ENCODE results near the gene PCDHB14.

DNA sequence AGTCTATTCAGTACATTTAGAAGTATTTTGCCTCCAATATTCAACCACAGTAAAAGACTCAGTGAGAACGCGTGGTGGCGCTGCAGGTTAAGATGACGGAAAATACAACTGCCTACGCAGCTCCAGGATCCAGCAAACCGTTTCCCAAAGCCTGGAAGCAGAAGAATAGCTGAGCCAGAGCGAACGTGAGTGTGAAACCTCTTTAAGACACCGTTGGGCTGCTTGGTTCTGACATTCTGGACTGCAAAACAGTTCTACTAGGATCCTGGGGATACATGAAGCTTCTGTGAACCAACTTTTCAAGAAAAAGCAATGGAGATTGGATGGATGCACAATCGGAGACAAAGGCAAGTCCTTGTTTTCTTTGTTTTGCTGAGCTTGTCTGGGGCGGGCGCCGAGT lies 40.9 kb upstream of the PCDHB14 start, which contains the start of gene PCDHB16:
- no peak for TF ChIP-seq POLR2A (IDR thresholded peaks at IDR 0.05)
- TF ChIP-seq, protein P1, sequence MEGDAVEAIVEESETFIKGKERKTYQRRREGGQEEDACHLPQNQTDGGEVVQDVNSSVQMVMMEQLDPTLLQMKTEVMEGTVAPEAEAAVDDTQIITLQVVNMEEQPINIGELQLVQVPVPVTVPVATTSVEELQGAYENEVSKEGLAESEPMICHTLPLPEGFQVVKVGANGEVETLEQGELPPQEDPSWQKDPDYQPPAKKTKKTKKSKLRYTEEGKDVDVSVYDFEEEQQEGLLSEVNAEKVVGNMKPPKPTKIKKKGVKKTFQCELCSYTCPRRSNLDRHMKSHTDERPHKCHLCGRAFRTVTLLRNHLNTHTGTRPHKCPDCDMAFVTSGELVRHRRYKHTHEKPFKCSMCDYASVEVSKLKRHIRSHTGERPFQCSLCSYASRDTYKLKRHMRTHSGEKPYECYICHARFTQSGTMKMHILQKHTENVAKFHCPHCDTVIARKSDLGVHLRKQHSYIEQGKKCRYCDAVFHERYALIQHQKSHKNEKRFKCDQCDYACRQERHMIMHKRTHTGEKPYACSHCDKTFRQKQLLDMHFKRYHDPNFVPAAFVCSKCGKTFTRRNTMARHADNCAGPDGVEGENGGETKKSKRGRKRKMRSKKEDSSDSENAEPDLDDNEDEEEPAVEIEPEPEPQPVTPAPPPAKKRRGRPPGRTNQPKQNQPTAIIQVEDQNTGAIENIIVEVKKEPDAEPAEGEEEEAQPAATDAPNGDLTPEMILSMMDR (IDR thresholded peaks at IDR 0.05): peak in 2 of 6 experiments; percentile 10 to 38

Data from thyroid gland (tissue), 4 donors.